A549 (cell line): ENCODE results near the gene CLTCL1.

Experiments used
- CTCF ChIP-seq: fragments of >200 bp; sonication (Bioruptor Twin); formaldehyde crosslinking; IDR thresholded peaks from 3 replicates; pipeline ENCODE4 v1.5.1; 2016
- POLR2A ChIP-seq: IDR thresholded peaks from 2 replicates; pipeline ENCODE4 v1.6.1; 2012; ENCODE audit warnings: mild to moderate bottlenecking, low read length

GRCh38 chr22:19287889-19288288 lies 3.6 kb downstream of the CLTCL1 start:
- no peak for TF ChIP-seq POLR2A
- TF ChIP-seq CTCF = no peak
